H1 (cell line): ENCODE results near the gene PTPRT. TPM values are rescaled to one million over a fixed set of nuclear protein-coding genes. Genes with fewer than 3 reads are reported as not detected.

Experiments
- CTCF ChIA-PET: fragments of 300-600 bp; sonication (Branson Sonifier 250); formaldehyde crosslinking; loops from one replicate; lab custom pipeline; 2021; ENCODE audit not compliant: partially characterized antibody; lab: Charles Lee
- POLR2A ChIA-PET: fragments of 300-600 bp; sonication (Branson Sonifier 250); formaldehyde crosslinking; loops from one replicate; lab custom pipeline; 2021; ENCODE audit warnings: inconsistent platforms; ENCODE audit not compliant: partially characterized antibody; lab: Charles Lee
- DNase-seq, 2 experiments: peaks; one replicate each; pipeline versions ENCODE4 v3.0.0 to v3.0.0-alpha.2; 2010 to 2022; ENCODE audit warnings: low spot score in 2 of 2, low read depth in 1 of 2, mixed read lengths in 1 of 2
- FAIRE-seq: peaks from 2 replicates; lab custom pipeline; 2011; peaks lifted over from hg19 to GRCh38; lab: Jason Lieb, UNC
- H2AFZ ChIP-seq: 2 replicates; pipeline ENCODE4 v1.8.1; 2012; ENCODE audit warnings: low read length, inconsistent platforms
- H2AK5ac ChIP-seq: 2 replicates; pipeline ENCODE4 v1.6.1; 2013; ENCODE audit warnings: low read depth, low read length
- H2BK120ac ChIP-seq: replicated peaks from 2 replicates; pipeline ENCODE3; 2013; ENCODE audit warnings: low read depth, low read length, inconsistent platforms
- H2BK12ac ChIP-seq: 2 replicates; pipeline ENCODE4 v1.6.1; 2013; ENCODE audit warnings: low read depth, low read length
- H2BK15ac ChIP-seq: 2 replicates; pipeline ENCODE4 v1.6.1; 2013; ENCODE audit warnings: low read length
- H2BK20ac ChIP-seq: 2 replicates; pipeline ENCODE4 v1.6.1; 2013; ENCODE audit warnings: low read length
- H2BK5ac ChIP-seq: 2 replicates; pipeline ENCODE4 v1.6.1; 2013; ENCODE audit warnings: low read depth, low read length
- H3K14ac ChIP-seq: 2 replicates; pipeline ENCODE4 v1.6.1; 2013; ENCODE audit warnings: inconsistent platforms; ENCODE audit not compliant: insufficient read length
- H3K18ac ChIP-seq: 2 replicates; pipeline ENCODE4 v1.6.1; 2013; ENCODE audit warnings: low read length; ENCODE audit errors: extremely low read depth
- H3K23ac ChIP-seq: 2 replicates; pipeline ENCODE4 v1.6.1; 2013; ENCODE audit warnings: inconsistent platforms; ENCODE audit not compliant: insufficient read length
- H3K23me2 ChIP-seq: 2 replicates; pipeline ENCODE4 v1.6.1; 2013; ENCODE audit warnings: low read depth, low read length
- H3K27ac ChIP-seq: 2 replicates; pipeline ENCODE4 v1.6.1; 2011; ENCODE audit warnings: low read depth, low read length, inconsistent platforms
- H3K27me3 ChIP-seq, 4 experiments: replicated peaks in 1 of 4; 1 replicate in 1 of 4; 2 replicates in 3 of 4; pipeline versions ENCODE4 v1.6.1 to v1.8.1; 2011 to 2013; ENCODE audit warnings: low read length in 3 of 4, mild to moderate bottlenecking in 3 of 4, inconsistent platforms in 2 of 4, mixed read lengths in 2 of 4, moderate library complexity in 1 of 4; ENCODE audit not compliant: control insufficient read depth in 3 of 4, insufficient read depth in 3 of 4; ENCODE audit errors: extremely low read depth in 1 of 4
- H3K36me3 ChIP-seq, 4 experiments: 2 replicates each; pipeline versions ENCODE4 v1.6.1 to v1.8.1; 2011 to 2013; ENCODE audit warnings: mild to moderate bottlenecking in 4 of 4, low read length in 3 of 4, moderate library complexity in 2 of 4, control low read depth in 1 of 4, inconsistent platforms in 1 of 4; ENCODE audit not compliant: insufficient read depth in 4 of 4, control insufficient read depth in 2 of 4
- H3K4ac ChIP-seq: replicated peaks from 2 replicates; pipeline ENCODE3; 2013; ENCODE audit warnings: low read length, low read depth, mixed read lengths, inconsistent platforms; ENCODE audit not compliant: insufficient read length
- H3K4me1 ChIP-seq, 4 experiments: replicated peaks in 1 of 4; 1 replicate in 1 of 4; 2 replicates in 3 of 4; pipeline versions ENCODE4 v1.6.1 to v1.8.1; 2011 to 2013; ENCODE audit warnings: low read length in 3 of 4, inconsistent platforms in 2 of 4, mixed read lengths in 1 of 4; ENCODE audit not compliant: insufficient read depth in 4 of 4, control insufficient read depth in 3 of 4
- H3K4me2 ChIP-seq, 2 experiments: 2 replicates each; pipeline versions ENCODE4 v1.6.1 to v1.8.1; 2011 to 2013; ENCODE audit warnings: low read depth in 2 of 2, low read length in 2 of 2, control low read depth in 1 of 2, inconsistent platforms in 1 of 2, mild to moderate bottlenecking in 1 of 2; ENCODE audit not compliant: insufficient read depth in 1 of 2
- H3K4me3 ChIP-seq, 4 experiments: fragments of 200-600, 300-600 bp in 1 of 4; sonication (generic), shearing (Covaris generic), sonication (Bioruptor Twin) in 1 of 4; 2 replicates each; pipeline versions ENCODE4 v1.5.1 to v1.8.1; 2011 to 2016; ENCODE audit warnings: low read length in 4 of 4, low read depth in 3 of 4, control low read depth in 2 of 4, inconsistent platforms in 2 of 4, mild to moderate bottlenecking in 2 of 4, mixed read lengths in 1 of 4, moderate library complexity in 1 of 4; ENCODE audit not compliant: insufficient read depth in 2 of 4; ENCODE audit errors: extremely low read depth in 1 of 4
- H3K56ac ChIP-seq: replicated peaks from 2 replicates; pipeline ENCODE3; 2013; ENCODE audit warnings: low read depth, mild to moderate bottlenecking, mixed read lengths, low read length, inconsistent platforms; ENCODE audit not compliant: insufficient read length
- H3K79me1 ChIP-seq: 2 replicates; pipeline ENCODE4 v1.6.1; 2013; ENCODE audit warnings: low read depth, low read length, control low read depth
- H3K79me2 ChIP-seq, 2 experiments: 2 replicates each; pipeline versions ENCODE4 v1.6.1 to v1.8.1; 2012 to 2013; ENCODE audit warnings: low read length in 2 of 2, mild to moderate bottlenecking in 2 of 2, inconsistent platforms in 1 of 2; ENCODE audit not compliant: insufficient read depth in 2 of 2, control insufficient read depth in 1 of 2
- H3K9ac ChIP-seq, 4 experiments: replicated peaks in 1 of 4; 1 replicate in 1 of 4; 2 replicates in 3 of 4; pipeline versions ENCODE4 v1.6.1 to v1.8.1; 2011 to 2013; ENCODE audit warnings: low read depth in 3 of 4, low read length in 3 of 4, control low read depth in 2 of 4, mild to moderate bottlenecking in 2 of 4, moderate library complexity in 2 of 4, inconsistent platforms in 1 of 4; ENCODE audit errors: extremely low read depth in 1 of 4
- H3K9me3 ChIP-seq, 2 experiments: 2 replicates each; pipeline versions ENCODE4 v1.6.1 to v1.8.1; 2012 to 2013; ENCODE audit warnings: mild to moderate bottlenecking in 2 of 2, moderate library complexity in 2 of 2, control low read depth in 1 of 2, inconsistent platforms in 1 of 2, low read depth in 1 of 2, low read length in 1 of 2, mixed read lengths in 1 of 2; ENCODE audit not compliant: insufficient read depth in 2 of 2
- H4K20me1 ChIP-seq, 2 experiments: replicated peaks in 1 of 2; 2 replicates each; pipeline versions ENCODE3 to v1.8.1; 2011 to 2013; ENCODE audit warnings: inconsistent platforms in 2 of 2, low read length in 2 of 2, mild to moderate bottlenecking in 1 of 2; ENCODE audit not compliant: insufficient read depth in 2 of 2, control insufficient read depth in 1 of 2
- H4K5ac ChIP-seq: 2 replicates; pipeline ENCODE4 v1.6.1; 2013; ENCODE audit warnings: low read length, low read depth, mixed read lengths, inconsistent platforms; ENCODE audit not compliant: insufficient read length
- H4K8ac ChIP-seq: 2 replicates; pipeline ENCODE4 v1.8.0; 2013; ENCODE audit warnings: mild to moderate bottlenecking, moderate library complexity, low read length, inconsistent platforms; ENCODE audit not compliant: insufficient read depth; ENCODE audit errors: extremely low read depth
- H4K91ac ChIP-seq: replicated peaks from 2 replicates; pipeline ENCODE3; 2013; ENCODE audit warnings: low read length, mixed read lengths, inconsistent platforms; ENCODE audit not compliant: insufficient read length
- BCL11A ChIP-seq, 2 experiments: IDR thresholded peaks; one replicate each; pipeline ENCODE4 v1.6.1; 2011; ENCODE audit warnings: low read depth in 2 of 2, low read length in 2 of 2, mild to moderate bottlenecking in 2 of 2
- EGR1 ChIP-seq: IDR thresholded peaks from 2 replicates; pipeline ENCODE4 v1.6.1; 2011; ENCODE audit warnings: low read depth, low read length, borderline replicate concordance
- FOSL1 ChIP-seq: IDR thresholded peaks from 2 replicates; pipeline ENCODE4 v1.6.1; 2011; ENCODE audit warnings: mild to moderate bottlenecking, low read depth, low read length, moderate library complexity; ENCODE audit not compliant: insufficient read depth
- JUND ChIP-seq: IDR thresholded peaks from 2 replicates; pipeline ENCODE4 v1.6.1; 2011; ENCODE audit warnings: mild to moderate bottlenecking, improper control_type of control experiment, low read length
- MAX ChIP-seq: IDR thresholded peaks from 2 replicates; pipeline ENCODE4 v1.6.1; 2012; ENCODE audit warnings: inconsistent platforms
- NANOG ChIP-seq: IDR thresholded peaks from 2 replicates; pipeline ENCODE4 v1.6.1; 2011; ENCODE audit warnings: low read length, low read depth, mild to moderate bottlenecking, inconsistent platforms; ENCODE audit not compliant: insufficient read depth, poor library complexity, severe bottlenecking
- RBBP5 ChIP-seq: IDR thresholded peaks from 2 replicates; pipeline ENCODE4 v1.7.1; 2012; ENCODE audit warnings: low read depth, mild to moderate bottlenecking, inconsistent platforms, low read length, moderate library complexity, borderline replicate concordance
- SIN3A ChIP-seq, 2 experiments: IDR thresholded peaks in 1 of 2; conservative IDR thresholded peaks in 1 of 2; 2 replicates each; pipeline ENCODE4 v1.6.1; 2011 to 2012; ENCODE audit warnings: low read length in 2 of 2, improper control_type of control experiment in 1 of 2, low read depth in 1 of 2, mild to moderate bottlenecking in 1 of 2
- WGBS, 2 experiments: shearing (Covaris generic) in 1 of 2; methylation state at CpG; one replicate each; pipeline versions ENCODE4 v1.1.6 to v1.1.7; 2013 to 2015; ENCODE audit warnings: low lambda C conversion rate in 2 of 2, mixed read lengths in 2 of 2, inconsistent platforms in 1 of 2, low coverage in 1 of 2, missing lambda C conversion rate in 1 of 2; ENCODE audit not compliant: insufficient replicate concordance in 2 of 2, insufficient coverage in 1 of 2, insufficient read length in 1 of 2; ENCODE audit errors: extremely low coverage in 1 of 2, missing lambda C conversion rate in 1 of 2; 5-methylcytosine and 5-hydroxymethylcytosine counted together
- polyA plus RNA-seq, 7 experiments: library from polyadenylated mRNA; depleted of rRNA in 3 of 7; stranded (reverse) in 5 of 7; unstranded in 2 of 7; fragments of >200 nt in 5 of 7; fragments of 200-250 nt in 2 of 7; gene quantifications; 1 replicate in 5 of 7; 2 replicates in 1 of 7; 4 replicates in 1 of 7; pipeline versions ENCODE4 v1.2.1 to v1.2.3, GENCODE V29; 2011 to 2013; ENCODE audit warnings: missing spikeins in 2 of 7, mixed read lengths in 2 of 7
- total RNA-seq: library from RNA; stranded (reverse); fragmentation: NEBNext Ultra II Directional; extraction: Animal tissue kit (Norgen Biotek cat#: 25700); gene quantifications from 2 replicates; pipeline ENCODE4 v1.2.1, GENCODE V29; 2021
- TF ChIP-seq, protein P1 (sequence below): IDR thresholded peaks from 2 replicates; pipeline ENCODE4 v1.6.1; 2011; ENCODE audit warnings: low read length, improper control_type of control experiment
- TF ChIP-seq, protein P2 (sequence below): IDR thresholded peaks from 2 replicates; pipeline ENCODE4 v1.6.1; 2012; ENCODE audit warnings: inconsistent platforms

Gene PTPRT
- total and polyA plus RNA-seq, 2 of the 8 experiments (the other 6 are each of a cell fraction or from before 2014, with no cell fraction given), result 0.33 to 1.8 TPM

- no peak overlapping the region for H4K91ac ChIP-seq
- H4K5ac ChIP-seq, result no peak overlapping the region
- H3K79me1 ChIP-seq, result no peaks in the 10 kb centered on the region
- H3K4me2 ChIP-seq, result no peak overlapping the region
- WGBS, 2 experiments, result 85% methylated on average over 2 of the region's 2 CpGs; no CpG with 5 or more reads in 1 of the 2 experiments
- ChIA-PET CTCF (no interaction called here), POLR2A (no interaction called here)
- H2BK15ac ChIP-seq, result no peak overlapping the region
- H3K18ac ChIP-seq, result no peak overlapping the region
- no peak overlapping the region; the same call in 1 of the 2 replicates for H4K8ac ChIP-seq
- H3K9me3 ChIP-seq, result no peaks in the 10 kb centered on the region
- 0 out of 7 replicates have a peak, but pooled peaks cover 0 to 3% (median 0%) of the 10 kb centered on the region in 4 experiments for H3K4me1 ChIP-seq
- no peak overlapping the region for H2BK5ac ChIP-seq
- H3K27me3 ChIP-seq, result no peaks in the 10 kb centered on the region
- H4K20me1 ChIP-seq, result no peaks in the 10 kb centered on the region
- no peak overlapping the region for H3K14ac ChIP-seq
- no peak overlapping the region for H3K4ac ChIP-seq
- no peak overlapping the region for H3K56ac ChIP-seq
- no peak overlapping the region for H3K4me3 ChIP-seq
- H3K23ac ChIP-seq, result no peak overlapping the region
- H3K36me3 ChIP-seq, result no peaks in the 10 kb centered on the region
- no peak overlapping the region for H3K27ac ChIP-seq
- H3K9ac ChIP-seq, result no peak overlapping the region
- H2AK5ac ChIP-seq, result no peak overlapping the region
- no peak overlapping the region for H2BK120ac ChIP-seq
- no peak overlapping the region for H2BK12ac ChIP-seq
- H2BK20ac ChIP-seq, result no peak overlapping the region
- FAIRE-seq (no peak), DNase-seq (no peak)
- H3K79me2 ChIP-seq, result no peaks in the 10 kb centered on the region
- H2AFZ ChIP-seq, result no peak overlapping the region
- no peaks in the 10 kb centered on the region for H3K23me2 ChIP-seq
- TF ChIP-seq JUND (no peak), BCL11A (IDR thresholded peaks at IDR 0.05; ENCODE audit: low read depth in 2 of 2, low read length in 2 of 2) (no peak), NANOG (no peak), RBBP5 (no peak), EGR1 (no peak), MAX (no peak), FOSL1 (no peak), SIN3A (conservative IDR thresholded peaks at IDR 0.05 in 1 of 2, IDR thresholded peaks at IDR 0.05 in 1 of 2; ENCODE audit: low read depth in 1 of 2, low read length in 2 of 2) (no peak)
- TF ChIP-seq, protein P1, sequence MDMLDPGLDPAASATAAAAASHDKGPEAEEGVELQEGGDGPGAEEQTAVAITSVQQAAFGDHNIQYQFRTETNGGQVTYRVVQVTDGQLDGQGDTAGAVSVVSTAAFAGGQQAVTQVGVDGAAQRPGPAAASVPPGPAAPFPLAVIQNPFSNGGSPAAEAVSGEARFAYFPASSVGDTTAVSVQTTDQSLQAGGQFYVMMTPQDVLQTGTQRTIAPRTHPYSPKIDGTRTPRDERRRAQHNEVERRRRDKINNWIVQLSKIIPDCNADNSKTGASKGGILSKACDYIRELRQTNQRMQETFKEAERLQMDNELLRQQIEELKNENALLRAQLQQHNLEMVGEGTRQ, result no peak
- TF ChIP-seq, protein P2, sequence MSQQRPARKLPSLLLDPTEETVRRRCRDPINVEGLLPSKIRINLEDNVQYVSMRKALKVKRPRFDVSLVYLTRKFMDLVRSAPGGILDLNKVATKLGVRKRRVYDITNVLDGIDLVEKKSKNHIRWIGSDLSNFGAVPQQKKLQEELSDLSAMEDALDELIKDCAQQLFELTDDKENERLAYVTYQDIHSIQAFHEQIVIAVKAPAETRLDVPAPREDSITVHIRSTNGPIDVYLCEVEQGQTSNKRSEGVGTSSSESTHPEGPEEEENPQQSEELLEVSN, result no peak
These were observed 441.8 kb downstream of the PTPRT start for GRCh38 chr20:42747765-42748411.
